GM13977 (cell line): ENCODE data around the gene FAM171A1.
"Not testable (repeated sequence)": the region's sequence is repeated elsewhere in the genome, so short reads cannot be mapped to it uniquely, and the experiment has no call there.

Source experiments
- DNase-seq: peaks from one replicate; pipeline ENCODE4 v3.0.0; 2012; ENCODE audit warnings: low spot score
- CTCF ChIP-seq: IDR thresholded peaks from 2 replicates; pipeline ENCODE4 v1.5.1; 2012; ENCODE audit warnings: mild to moderate bottlenecking, control low read depth; ENCODE audit not compliant: insufficient read depth; ENCODE audit errors: extremely low read depth, missing control alignments
- in situ Hi-C: fragments of 300-500 bp; cut with MboI; formaldehyde crosslinking; loops from one replicate; pipeline ENCODE4 v1.12.0; 2022; ENCODE audit warnings: low sequenced_read_pairs, low pct_unique_long_range_greater_than_20kb, mixed read lengths, inconsistent platforms; ENCODE audit not compliant: unreplicated experiment

The FAM171A1 gene

GRCh38 chr10:15370856-15371701 is at the start of gene FAM171A1:
Gene FAM171A1 (minus strand): TSS chr10:15371289. CDS start chr10:15371052, 237 bp downstream.
- DNase-seq, result peak; percentile 82
- in situ Hi-C loops, result no loop called here
- peak; percentile 50 for TF ChIP-seq CTCF

DNA sequence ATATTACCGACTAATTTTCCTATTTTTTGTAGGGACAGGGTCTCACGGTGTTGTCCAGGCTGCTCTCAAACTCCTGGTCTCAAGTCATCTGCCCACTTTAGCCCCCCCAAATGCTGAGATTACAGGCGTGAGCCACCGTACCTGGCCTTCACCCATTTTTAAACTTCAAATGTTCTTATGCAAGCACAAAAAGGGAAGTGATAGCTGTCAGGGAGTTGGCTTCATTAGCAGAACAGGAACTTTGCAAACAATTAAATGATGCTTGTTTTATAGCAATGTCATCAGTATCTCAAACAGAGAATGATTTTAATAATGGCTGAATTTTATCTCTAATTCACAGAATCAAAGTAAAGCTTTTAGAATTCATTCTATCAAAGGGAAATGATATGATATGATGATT is 49.8 kb upstream of the FAM171A1 start:
- TF ChIP-seq CTCF, result no peak
- no peak for DNase-seq
- in situ Hi-C loops, result no loop called here

GRCh38 chr10:15419279-15419874 is 48.3 kb upstream of the FAM171A1 start:
- peak; percentile 73 for TF ChIP-seq CTCF
- in situ Hi-C loops, result no loop called here
- DNase-seq, result peak; percentile 43

DNA sequence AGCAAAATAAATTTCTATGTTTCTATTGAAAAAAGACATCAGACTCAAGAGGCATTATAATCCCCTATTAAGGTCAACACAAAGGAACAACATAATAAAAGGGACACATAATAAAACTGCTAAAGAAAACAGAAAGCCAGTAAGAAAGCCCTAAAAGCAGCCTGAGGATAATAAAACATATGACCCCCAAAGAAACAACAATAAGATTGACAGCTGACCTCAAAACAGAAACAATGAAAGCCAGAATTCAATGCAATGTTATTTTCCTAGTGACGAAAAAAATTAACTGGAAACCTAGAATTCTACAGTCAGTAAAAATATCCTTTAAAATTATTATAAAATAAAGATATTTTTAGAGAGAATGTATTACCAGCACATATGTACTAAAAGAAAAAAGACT is 44.9 kb upstream of the FAM171A1 start:
- no peak for TF ChIP-seq CTCF
- in situ Hi-C loops, result no loop called here
- no peak for DNase-seq

- in situ Hi-C loops, result no loop called here
- no peak for DNase-seq
Observed at GRCh38 chr10:15411010-15411409, 39.9 kb upstream of the FAM171A1 start.

GRCh38 chr10:15409350-15409749 is 38.3 kb upstream of the FAM171A1 start:
- DNase-seq, in situ Hi-C loops: not testable (repeated sequence)

More at GRCh38 chr10:15411010-15411409, 39.9 kb upstream of the FAM171A1 start:
- TF ChIP-seq CTCF, result no peak

DNA sequence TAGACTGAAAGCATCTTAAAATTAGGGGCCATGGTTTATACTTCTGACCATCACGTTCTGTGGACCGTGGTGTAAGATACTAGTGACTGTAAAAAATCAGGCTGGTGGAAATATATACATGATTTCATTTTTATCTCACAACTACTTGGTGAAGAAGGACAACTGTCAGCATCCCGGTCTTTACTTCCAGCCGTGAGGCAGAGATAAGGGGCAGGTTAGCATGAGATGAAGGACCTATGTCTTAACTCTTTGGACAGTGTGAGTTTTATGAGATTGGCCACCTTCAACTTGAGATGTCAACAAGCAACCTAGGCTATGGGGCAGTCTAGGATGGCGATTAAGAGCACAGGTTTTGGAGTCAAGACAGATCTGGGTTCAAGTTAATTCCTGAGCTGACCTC is 37.5 kb upstream of the FAM171A1 start:
- DNase-seq, result no peak
- TF ChIP-seq CTCF, result no peak
- in situ Hi-C loops, result no loop called here
